GM21737 (cell line): ENCODE data around the gene VTCN1.
"Not testable (repeated sequence)": the region's sequence is repeated elsewhere in the genome, so short reads cannot be mapped to it uniquely, and the experiment has no call there.

Source experiments
- ATAC-seq: cut with Tn5 transposase; IDR thresholded peaks from one replicate; pipeline ENCODE4 v1.9.1; 2021; ENCODE audit warnings: mild to moderate bottlenecking, moderate library complexity; ENCODE audit not compliant: unreplicated experiment

The VTCN1 gene, protein sequence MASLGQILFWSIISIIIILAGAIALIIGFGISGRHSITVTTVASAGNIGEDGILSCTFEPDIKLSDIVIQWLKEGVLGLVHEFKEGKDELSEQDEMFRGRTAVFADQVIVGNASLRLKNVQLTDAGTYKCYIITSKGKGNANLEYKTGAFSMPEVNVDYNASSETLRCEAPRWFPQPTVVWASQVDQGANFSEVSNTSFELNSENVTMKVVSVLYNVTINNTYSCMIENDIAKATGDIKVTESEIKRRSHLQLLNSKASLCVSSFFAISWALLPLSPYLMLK

DNA sequence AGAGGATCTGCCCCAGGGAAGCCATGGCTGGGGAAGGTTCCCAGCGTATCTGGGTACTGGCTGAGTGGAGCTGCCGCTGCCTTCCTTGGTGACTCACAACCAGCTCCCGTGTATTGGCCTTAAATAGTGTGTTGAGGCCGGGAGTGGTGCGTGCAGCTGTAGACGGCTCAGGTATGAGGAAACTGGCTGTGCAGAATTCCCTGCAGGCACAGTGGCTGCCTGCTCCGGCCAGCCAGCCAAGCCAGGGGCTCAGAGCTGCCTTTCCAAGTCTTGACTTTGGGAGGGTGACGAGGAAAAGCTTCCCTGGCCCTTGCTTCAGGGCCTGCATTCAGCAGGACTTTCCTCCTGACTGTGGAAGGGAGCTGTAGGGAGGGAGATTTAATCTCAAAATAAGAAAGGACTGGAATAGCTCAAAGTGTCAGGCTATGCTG, at the start of gene VTCN1:
Gene VTCN1, minus strand, starts transcription at position 97 of the 431 bp plus-strand sequence. Its CDS starts 72 bp downstream, at position 25.
- no peak for ATAC-seq

DNA sequence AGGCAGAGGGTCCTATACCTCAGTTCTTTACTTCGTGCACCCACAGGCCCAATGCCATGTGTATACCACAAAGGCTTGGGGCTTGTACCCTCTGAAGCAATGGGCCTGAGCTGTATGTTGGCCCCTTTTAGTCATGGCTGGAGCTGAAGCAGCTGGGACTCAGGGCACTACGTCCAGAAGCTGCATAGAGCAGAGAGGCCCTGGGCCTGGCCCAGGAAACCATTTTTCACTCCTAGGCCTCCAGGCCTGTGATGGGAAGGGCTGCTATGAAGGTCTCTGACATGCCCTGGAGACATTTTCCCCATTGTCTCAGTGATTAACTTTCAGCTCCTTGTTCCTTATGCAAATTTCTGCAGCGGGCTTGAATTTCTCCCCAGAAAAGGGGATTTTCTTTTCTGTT, 48.1 kb upstream of the VTCN1 start:
- ATAC-seq, result no peak

DNA sequence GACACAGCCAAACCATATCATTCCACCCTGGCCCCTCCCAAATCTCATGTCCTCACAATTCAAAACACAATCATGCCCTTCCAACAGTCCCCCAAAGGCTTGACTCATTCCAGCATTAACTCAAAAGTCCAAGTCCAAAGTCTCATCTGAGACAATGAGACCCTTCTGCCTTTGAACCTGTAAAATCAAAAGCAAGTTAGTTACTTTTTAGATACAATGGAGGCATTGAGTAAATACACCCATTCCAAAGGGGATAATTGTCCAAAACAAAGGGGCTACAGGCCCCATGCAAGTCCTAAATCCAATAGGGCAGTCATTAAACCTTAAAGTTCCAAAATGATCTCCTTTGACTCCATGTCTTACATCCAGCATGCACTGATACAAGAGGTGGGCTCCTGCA, 47.3 kb upstream of the VTCN1 start:
- ATAC-seq, result not testable (repeated sequence)

DNA sequence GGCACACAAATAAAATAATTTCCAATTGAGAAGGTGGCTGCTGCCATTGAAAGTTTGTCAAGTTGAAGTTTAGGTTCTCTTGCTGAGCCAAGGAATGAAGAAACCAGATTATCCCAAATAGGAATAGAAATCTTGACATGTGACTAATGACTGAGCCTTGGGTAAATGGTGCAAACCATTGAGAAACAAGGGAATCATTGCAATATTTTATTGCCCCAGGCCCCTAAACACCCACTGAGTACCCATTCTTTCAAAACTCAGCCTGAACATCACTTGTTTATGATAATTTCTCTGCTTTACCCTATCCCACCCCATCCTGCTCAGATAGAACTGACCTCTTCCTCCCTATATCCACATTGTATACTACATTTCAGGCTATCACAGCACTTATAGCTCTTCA, 46.6 kb upstream of the VTCN1 start:
- ATAC-seq, result no peak

DNA sequence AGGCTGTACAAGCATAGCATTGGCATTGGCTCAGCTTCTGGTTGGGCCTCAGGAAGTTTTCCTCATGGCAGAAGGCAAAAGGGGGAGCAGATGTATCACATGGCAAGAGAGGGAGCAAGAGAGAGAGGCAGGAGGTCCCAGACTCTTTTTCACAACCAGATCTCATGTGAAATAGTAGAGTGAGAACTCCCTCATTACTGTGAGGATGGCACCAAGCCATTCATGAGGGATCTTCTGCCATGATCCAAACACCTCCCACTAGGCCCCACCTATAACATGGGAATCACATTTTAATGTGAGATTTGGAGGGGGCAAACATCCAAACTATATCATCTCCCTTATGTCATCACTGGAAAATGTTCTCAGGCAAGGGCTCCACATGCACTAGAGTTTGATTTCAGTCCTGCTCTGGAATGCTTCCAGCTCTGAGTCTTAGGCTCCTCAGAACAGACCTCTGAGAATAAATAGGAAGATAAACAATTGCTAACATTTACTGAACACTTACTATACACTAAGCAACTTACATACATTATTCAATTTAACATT, 39.4 kb upstream of the VTCN1 start:
- ATAC-seq, result no peak

DNA sequence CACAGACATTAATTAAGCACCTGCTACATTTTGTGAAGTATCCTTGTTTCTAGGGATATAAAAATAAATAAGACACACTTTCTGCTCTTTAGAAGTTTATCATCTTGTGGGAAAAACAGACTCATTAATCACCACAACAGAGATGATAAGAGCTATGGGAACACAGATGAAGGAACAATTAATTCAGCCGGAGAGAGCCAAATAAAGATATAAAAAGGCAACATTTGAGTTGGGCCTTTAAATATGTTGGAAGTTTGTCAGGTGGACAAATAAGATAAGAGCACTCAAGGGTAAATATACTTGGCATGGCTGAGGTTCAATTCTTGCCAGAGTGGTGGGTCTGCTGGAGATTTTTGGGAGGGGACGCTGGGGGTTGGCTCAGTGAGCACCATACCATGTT, 34.2 kb upstream of the VTCN1 start:
- no peak for ATAC-seq

DNA sequence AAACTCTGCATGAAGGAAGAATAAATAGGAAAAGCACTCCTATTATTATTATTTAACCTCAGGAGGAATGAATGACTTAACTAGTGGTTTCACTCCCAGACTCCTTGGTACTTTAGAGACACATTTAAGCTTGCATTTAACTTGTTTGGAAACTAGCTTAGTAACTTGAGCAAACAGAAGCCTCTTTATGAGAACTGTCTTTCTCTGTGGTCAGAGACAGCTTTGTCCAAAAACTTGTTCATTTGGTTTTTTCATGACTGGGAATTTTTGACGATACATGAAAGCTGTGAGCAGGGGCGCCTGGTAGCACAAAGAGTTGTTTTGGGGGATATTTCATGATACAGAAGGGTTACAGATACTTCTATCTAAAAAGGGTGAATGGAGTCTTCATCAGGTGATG, 33.6 kb upstream of the VTCN1 start:
- no peak for ATAC-seq

DNA sequence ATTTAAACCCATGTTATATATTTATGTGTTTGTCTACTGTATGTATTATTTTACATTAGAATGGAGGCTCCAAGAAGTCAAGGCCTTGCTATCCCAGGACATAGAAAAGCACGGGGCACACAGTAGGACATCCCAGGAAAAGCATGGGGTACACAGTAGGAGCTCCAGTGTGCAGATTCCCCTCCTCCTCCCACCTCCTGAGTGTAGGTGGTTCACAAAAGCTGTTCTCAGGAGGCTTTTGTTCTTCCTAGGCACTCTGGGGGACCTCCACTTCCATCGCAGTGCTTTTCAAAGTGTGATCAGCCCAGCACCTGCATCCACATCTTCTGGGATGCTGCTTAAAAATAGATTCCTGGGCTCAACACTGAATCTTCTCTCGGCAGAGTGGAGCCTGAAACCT, 30.8 kb upstream of the VTCN1 start:
- no peak for ATAC-seq

DNA sequence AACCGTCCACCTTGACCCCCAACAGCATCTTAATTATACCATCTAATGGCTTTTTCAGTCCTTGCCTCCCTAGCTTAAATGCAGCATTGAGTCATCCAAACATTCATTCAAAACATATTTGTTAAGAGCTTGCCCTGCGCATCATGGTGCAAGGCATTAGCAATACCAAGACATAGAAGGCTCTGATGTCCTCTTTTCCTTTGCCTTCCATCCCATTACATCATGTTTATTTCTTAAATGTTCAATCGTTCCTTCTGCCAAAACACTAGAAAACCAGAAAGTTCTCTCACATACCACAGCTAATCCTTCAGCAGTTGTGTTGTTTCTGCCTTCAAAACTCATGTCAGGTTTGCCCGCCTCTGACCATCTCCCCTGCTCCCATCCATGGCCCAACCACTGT, 29.8 kb upstream of the VTCN1 start:
- ATAC-seq, result no peak

DNA sequence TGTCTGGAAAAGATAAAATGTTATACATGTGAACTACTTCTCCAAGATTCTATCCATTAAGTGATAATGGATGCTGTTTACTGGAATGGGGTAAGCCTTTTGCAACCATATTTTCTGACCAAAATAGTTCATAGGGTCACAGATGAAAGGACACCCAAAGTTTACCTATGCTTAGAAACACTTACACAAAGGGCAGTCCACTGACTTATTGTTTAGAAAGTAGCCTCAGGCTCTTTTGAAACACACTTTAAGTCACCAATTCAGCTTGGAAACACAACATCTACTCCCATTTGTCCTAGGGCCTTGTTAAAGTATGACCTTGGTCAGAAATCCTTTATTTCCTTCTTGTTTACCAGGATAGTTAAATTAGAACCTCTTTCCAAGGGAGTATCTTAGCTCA, 28.7 kb upstream of the VTCN1 start:
- ATAC-seq, result no peak

DNA sequence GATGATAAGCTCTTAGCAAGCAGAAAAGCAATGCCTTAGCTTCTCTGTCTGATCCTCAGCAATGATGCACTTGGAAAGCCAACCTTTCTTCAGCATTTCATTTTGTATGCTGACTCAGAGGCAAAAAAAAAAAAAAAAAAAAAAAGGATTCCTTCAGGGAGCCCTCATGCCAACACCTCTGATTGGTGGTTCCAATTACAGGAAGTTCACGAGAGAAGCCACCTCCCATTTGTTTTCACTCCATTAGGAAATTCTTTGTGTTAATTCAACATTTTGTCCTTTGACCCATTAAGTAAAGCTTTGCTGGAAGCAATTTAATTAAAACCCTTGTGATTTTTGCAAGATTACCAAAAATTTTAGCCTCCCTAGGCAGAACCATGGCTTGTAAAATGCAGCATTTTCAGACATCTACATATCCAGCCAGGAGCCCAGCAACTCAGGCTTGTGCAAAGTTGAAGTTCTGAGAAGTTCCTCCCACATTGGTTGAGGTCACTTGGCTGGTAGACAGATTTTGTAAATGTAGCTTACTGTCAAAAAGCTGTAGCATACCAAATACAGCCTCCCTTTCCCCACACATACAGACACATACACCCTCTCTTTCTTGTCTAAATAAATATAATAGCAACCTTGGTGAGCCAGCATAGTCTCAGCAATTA, 27.1 kb upstream of the VTCN1 start:
- no peak for ATAC-seq

DNA sequence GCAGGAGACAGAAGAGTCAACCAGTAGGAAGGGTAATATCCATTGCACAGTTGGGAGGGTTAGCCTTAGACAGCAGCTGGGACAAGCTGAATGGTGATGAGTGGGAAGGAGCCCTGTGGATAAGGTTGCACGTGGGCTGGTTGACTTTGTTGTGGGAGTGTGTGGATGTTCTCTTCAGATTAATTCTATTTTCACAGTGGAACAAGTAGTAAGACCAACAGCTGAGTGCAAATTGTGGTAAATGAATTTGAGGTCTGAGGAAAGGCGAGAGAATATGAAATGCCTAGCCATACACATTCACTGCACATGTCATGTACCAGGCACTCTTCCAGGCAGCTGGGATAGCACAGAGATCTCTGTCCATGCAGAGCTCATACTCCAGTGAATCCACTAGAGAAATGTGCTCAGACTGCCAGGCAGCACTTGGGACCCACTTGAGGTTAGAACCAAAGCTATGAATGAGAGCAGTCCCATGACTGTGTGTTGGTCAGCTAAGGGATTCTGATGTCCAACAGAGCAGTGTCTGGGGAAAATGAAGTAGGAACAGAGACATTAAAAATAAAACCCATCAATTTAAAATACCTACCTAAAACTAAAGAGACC, 25.2 kb upstream of the VTCN1 start:
- no peak for ATAC-seq

DNA sequence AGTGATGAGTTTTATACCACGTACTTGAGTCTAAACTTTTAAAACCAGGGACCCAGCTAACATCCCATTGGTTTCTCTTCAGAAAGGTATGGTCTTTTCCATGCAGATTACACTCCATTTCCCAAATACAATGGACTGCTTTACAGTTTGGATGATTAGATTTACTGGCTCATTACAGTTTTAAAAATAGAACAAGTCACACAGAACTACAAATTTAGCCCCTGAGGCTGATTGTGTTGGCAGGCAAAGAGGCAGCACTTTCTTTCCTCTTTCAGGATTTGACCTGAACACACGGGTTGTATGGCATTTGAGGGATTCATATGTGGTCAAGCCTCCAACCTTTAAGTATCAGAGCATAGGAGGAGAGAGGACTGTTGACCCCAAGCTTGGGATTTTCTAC, 21.8 kb upstream of the VTCN1 start:
- no peak for ATAC-seq

DNA sequence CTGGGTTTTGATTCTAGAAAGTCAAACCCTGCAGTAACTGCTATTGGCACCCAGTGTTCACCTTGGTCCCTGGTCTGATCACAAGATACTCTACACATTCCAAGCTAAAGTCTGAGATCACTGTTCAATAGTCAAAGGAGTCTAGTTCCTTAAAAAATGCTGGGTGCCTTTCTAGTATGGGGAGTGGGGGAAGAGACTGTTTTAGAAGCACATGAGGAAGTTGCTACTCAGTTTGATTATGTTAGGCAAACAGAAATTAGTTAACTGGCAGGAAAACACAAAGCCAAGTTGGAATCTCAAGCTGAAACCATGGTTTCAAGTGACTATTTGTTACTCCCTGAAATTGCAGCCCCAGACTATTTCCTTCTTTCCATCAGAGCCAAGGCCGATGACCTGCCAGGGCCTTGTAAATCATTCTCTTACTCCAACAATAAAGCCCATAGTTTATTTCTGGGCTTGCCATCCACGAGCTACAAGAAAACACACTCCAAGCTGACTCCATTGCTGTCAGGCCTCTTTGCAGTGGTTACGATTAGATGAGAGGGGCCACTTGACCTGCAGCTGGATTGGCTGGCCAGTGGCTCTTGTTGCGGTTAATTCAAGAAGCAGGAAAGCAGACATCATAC, 21.1 kb upstream of the VTCN1 start:
- no peak for ATAC-seq

DNA sequence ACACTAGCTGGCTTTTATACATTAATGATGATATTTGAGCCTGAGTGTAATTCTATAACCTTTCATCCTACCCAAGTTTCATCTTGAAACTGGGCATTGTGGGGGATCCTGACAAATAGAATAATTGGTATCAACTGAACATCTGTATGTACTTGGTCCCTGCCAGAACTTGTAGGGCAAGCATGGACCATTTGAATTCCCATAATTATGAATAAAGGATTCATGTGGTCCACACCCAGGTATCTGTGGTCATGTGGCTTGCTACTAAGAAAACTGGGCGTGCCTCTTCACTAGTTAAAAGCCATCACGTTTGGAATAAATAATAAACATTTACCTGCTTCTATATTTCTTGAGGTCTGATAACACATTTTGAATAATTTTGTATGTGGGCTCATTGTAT, 20.6 kb upstream of the VTCN1 start:
- no peak for ATAC-seq

DNA sequence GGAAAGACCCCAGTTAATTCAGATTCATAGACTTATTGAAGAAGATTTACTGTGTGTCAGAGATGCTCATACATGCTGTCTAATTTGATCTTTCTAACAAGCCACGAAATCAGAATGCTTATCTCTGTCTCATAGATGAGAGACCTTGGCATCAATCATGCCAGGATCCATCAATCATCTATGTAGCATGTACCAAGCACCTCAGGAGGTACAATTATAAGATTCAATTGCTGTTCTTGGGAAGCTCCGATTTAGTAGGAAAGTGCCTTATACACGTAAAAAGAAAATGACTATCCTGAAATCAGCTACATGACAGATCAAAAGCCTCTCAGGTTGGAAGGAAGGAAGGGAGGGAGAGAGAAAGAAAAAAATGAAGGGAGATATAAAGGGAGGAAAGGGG, 18.5 kb upstream of the VTCN1 start:
- no peak for ATAC-seq

DNA sequence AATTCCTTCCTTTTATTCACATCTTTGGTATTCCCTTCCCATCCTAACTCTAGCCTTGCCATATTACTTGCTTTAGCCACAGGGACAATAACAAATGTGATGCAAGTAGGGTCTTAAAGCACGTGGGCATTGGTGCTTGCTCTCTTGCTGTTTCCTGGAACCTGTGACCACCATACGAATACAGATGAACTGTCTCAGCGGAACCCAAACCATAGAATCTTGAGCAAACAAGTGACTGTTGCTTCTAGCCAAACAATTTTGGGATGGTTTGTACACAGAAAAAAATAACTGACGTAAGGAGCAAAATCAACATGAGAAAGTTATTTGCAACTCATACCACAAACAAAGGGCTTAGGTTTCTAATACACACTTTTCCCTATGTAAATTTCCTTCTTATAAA, 15.2 kb upstream of the VTCN1 start:
- no peak for ATAC-seq

DNA sequence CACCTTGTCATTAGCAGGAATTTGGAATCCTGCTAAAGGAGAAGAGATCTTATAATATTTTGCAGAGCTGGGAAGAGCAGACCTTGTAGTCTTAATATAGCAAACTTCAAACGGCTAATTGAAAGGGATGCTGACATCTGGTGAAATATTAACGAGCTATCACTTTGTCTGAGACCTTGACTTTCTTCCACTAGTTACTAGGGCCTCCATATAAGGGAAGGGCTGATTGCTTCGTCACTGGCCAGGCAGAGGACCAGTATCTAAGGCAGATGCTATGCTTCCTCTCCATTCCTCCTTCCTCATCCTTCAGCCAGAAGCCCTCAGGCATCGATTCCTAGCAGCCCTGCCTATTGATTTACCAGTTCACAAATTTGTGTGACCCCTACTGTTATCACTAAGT, 6.0 kb upstream of the VTCN1 start:
- ATAC-seq, result no peak

DNA sequence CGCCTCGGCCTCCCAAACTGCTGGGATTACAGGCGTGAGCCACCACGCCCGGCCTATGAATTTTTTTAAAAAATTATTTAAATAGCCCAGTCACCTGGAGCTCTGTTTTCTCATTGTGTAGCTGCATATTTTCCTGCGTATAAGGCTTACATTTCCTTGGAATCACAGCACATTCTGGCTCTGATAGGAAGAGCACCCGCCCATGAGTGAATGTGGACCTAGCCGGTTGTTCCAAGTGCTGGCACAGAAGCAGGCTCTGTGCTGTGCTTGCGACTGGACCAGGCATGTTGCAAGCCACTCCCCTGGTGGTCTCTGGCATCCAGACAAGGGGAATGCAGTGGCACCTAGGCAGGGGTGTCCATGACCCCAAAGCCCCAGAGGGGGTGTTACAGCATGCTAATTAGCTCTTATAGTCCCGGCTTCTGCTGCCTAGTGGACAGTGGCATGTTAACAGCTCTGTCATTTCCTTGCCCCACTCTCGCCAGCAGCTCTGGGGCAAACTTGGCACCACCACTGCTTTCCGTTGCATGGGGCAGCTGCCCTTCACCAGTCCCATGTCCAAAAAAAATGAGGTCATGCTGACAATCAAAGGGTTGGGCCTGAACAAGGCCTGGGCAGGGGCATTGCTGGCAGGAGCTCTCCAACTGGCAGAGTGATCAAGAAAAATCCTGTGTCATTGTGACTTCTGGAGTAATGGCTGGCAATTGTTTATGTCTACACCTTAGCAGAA, 5.2 kb upstream of the VTCN1 start:
- ATAC-seq, result no peak

DNA sequence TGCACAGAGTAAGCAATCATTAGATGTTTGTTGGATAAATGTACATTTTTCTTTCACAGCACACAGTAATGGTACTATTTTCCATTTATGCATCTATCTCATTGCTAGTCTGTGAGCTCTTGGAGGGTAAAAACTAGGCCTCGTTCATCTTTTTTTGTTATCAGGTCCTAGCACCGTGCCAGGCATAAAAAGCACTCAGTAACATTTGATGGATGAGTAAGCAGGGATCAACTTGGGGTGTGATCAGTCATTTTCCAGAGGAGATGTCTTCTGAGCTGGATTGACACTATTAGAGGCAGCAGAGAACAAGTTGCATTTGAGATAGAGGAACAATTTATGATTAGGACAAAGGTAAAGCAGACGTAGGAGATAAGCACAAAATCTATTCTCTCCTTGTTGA, 4.3 kb upstream of the VTCN1 start:
- no peak for ATAC-seq

DNA sequence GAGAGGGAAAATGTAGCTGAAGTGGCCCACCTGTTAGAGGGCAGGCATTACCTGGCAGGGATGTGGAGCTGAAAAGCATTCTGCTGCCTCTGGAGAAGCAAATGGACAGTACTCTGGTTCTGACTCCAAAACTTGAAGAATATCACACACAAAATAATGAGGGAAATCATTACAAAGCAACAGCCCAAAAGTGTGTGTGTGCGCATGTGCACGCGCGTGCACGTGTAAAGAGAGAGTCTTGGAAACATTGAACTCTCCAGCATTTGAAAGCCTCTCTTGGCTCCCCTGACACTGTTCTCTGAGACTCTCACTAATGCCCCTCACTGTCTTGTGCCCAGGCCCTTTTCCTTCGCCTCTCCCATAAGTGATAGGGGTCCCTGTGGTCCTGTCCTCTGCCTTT, 2.3 kb upstream of the VTCN1 start:
- no peak for ATAC-seq
